Measurements from ENCODE around the gene AGL. TPM values are rescaled to one million over a fixed set of nuclear protein-coding genes. Genes with fewer than 3 reads are reported as not detected.

AGL gene
- total and polyA plus RNA-seq, 2 of the 8 experiments (the other 6 are each of a cell fraction or from before 2014, with no cell fraction given) = 2.7 to 19.2 TPM

DNA sequence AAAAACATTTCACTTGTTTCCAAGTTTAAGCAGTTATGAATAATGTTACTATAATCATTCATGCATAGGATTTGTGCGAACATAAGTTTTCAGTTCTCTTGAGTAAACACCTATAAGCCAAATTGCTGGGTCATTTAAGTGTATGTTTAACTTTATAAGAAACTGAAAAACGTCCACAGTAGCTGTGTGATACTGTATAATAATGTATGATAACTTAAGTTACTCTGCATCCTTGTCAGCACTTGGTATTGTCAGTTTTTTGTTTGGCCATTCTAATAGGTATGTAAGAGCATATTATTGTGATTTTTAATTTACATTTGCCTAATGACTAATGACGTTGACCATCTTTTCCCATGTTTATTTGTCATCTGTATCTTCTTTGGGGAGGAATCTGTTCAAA lies 105.2 kb downstream of the AGL start (continued):
- TF ChIP-seq KDM1A (IDR thresholded peaks at IDR 0.05; ENCODE audit: borderline replicate concordance, low read length) (no peak), CTBP2 (IDR thresholded peaks at IDR 0.05; ENCODE audit: borderline replicate concordance, insufficient read depth, insufficient read length, low read length) (no peak), EP300 (IDR thresholded peaks at IDR 0.05; ENCODE audit: borderline replicate concordance in 1 of 2, low read depth in 2 of 2, low read length in 2 of 2) (no peak), CHD1 (IDR thresholded peaks at IDR 0.05; ENCODE audit: low read depth, low read length) (no peak), HDAC2 (IDR thresholded peaks at IDR 0.05; ENCODE audit: borderline replicate concordance in 1 of 2, low read depth in 2 of 2, low read length in 2 of 2) (no peak)
